ENCODE results near the gene SETD9. TPM values are rescaled to one million over a fixed set of nuclear protein-coding genes. Genes with fewer than 3 reads are reported as not detected.

The SETD9 gene
- 10.1 and 11.6 TPM in 2 replicates for total RNA-seq

GRCh38 chr5:56909294-56910209, at the start of gene SETD9:
TSS of gene SETD9 (plus strand) at chr5:56909596. CDS start at chr5:56909646, 50 bp downstream.

GRCh38 chr5:56951946-56952691, 42.7 kb downstream of the SETD9 start, which contains the start of gene MIER3:
TSS of gene MIER3 (minus strand) at chr5:56952123. CDS start at chr5:56952102, 21 bp downstream.

Other genes with a start within 250 kb of the SETD9 start
- 8.2 and 12.9 TPM in 2 replicates for gene MAP3K1, start 94.0 kb upstream of the SETD9 start, total RNA-seq
- 12.9 and 22.2 TPM in 2 replicates for gene MIER3, start 42.5 kb downstream of the SETD9 start, total RNA-seq

All from aortic smooth muscle cell (primary cell).